GM23338 (cell line): ENCODE data around the gene S100PBP. TPM values are rescaled to one million over a fixed set of nuclear protein-coding genes. Genes with fewer than 3 reads are reported as not detected.

ENCODE experiments used
- ATAC-seq: fragments of 200-7000 bp; cut with Tn5 transposase; 3 replicates; pipeline ENCODE4 v1.9.1; 2020
- DNase-seq: peaks from one replicate; pipeline ENCODE4 v3.0.0-alpha.2; 2015; ENCODE audit warnings: low spot score
- H2AFZ ChIP-seq: fragments of 200-600 bp; sonication (generic); 2 replicates; pipeline ENCODE4 v1.8.0; 2016; ENCODE audit warnings: antibody characterized with exemption, mild to moderate bottlenecking, moderate library complexity
- H3F3A ChIP-seq: fragments of 200-600 bp; sonication (generic); replicated peaks from 2 replicates; pipeline ENCODE4 v1.8.0; 2017; ENCODE audit warnings: antibody characterized with exemption, mixed run types, low read depth
- H3K27ac ChIP-seq: fragments of 200-600 bp; sonication (generic); 2 replicates; pipeline ENCODE4 v1.6.1; 2016; ENCODE audit warnings: low read depth
- H3K27me3 ChIP-seq: fragments of 200-600 bp; sonication (generic); 2 replicates; pipeline ENCODE4 v1.8.0; 2016; ENCODE audit warnings: mild to moderate bottlenecking, mixed run types, moderate library complexity; ENCODE audit not compliant: insufficient read depth
- H3K36me3 ChIP-seq: fragments of 200-600 bp; sonication (generic); 2 replicates; pipeline ENCODE4 v1.8.0; 2016; ENCODE audit warnings: mild to moderate bottlenecking; ENCODE audit not compliant: insufficient read depth
- H3K4me1 ChIP-seq: fragments of 200-600 bp; sonication (generic); 2 replicates; pipeline ENCODE4 v1.8.0; 2016; ENCODE audit warnings: mild to moderate bottlenecking, moderate library complexity; ENCODE audit not compliant: insufficient read depth
- H3K4me2 ChIP-seq: fragments of 200-600 bp; sonication (generic); 2 replicates; pipeline ENCODE4 v1.7.1; 2017; ENCODE audit warnings: mixed run types
- H3K4me3 ChIP-seq: fragments of 200-600 bp; sonication (generic); 2 replicates; pipeline ENCODE4 v1.6.1; 2016; ENCODE audit warnings: mixed run types
- H3K79me2 ChIP-seq: fragments of 200-600 bp; sonication (generic); replicated peaks from 2 replicates; pipeline ENCODE4 v1.8.0; 2017; ENCODE audit warnings: mild to moderate bottlenecking; ENCODE audit not compliant: insufficient read depth
- H3K9me2 ChIP-seq: fragments of 200-600 bp; sonication (generic); 2 replicates; pipeline ENCODE4 v1.8.0; 2017; ENCODE audit not compliant: insufficient read depth
- H4K20me1 ChIP-seq: fragments of 200-600 bp; sonication (generic); replicated peaks from 2 replicates; pipeline ENCODE4 v1.8.0; 2017; ENCODE audit warnings: mild to moderate bottlenecking; ENCODE audit not compliant: insufficient read depth
- H3K27ac Mint-ChIP-seq: 2 replicates; pipeline ENCODE4 v1.8.0; 2020; ENCODE audit warnings: inconsistent platforms, mild to moderate bottlenecking, moderate library complexity, mixed read lengths
- H3K27me3 Mint-ChIP-seq: 3 replicates; pipeline ENCODE4 v1.8.0; 2022; ENCODE audit warnings: low read depth, mild to moderate bottlenecking, moderate library complexity, mixed read lengths, inconsistent platforms; ENCODE audit not compliant: insufficient read depth, poor library complexity
- H3K36me3 Mint-ChIP-seq: 3 replicates; pipeline ENCODE4 v1.8.0; 2021; ENCODE audit warnings: low read depth, mild to moderate bottlenecking, inconsistent platforms, moderate library complexity, mixed read lengths
- H3K4me1 Mint-ChIP-seq: 3 replicates; pipeline ENCODE4 v1.8.0; 2020; ENCODE audit warnings: mild to moderate bottlenecking, inconsistent platforms, mixed read lengths
- H3K4me3 Mint-ChIP-seq: 3 replicates; pipeline ENCODE4 v1.8.0; 2021; ENCODE audit warnings: moderate library complexity, mild to moderate bottlenecking, inconsistent platforms, mixed read lengths
- H3K9me3 Mint-ChIP-seq: 3 replicates; pipeline ENCODE4 v1.8.0; 2020; ENCODE audit warnings: moderate library complexity, mild to moderate bottlenecking, inconsistent platforms, mixed read lengths
- CREB1 ChIP-seq: fragments of 250-450 bp; sonication (Bioruptor Pico); IDR thresholded peaks from 2 replicates; pipeline ENCODE4 v1.5.0; 2020; ENCODE audit warnings: low read depth, mild to moderate bottlenecking, moderate library complexity
- EZH2 ChIP-seq: fragments of 200-600 bp; sonication (generic); IDR thresholded peaks from one replicate; pipeline ENCODE4 v1.8.0; 2017; ENCODE audit warnings: antibody characterized with exemption, mild to moderate bottlenecking, low read depth; ENCODE audit not compliant: unreplicated experiment
- EZH2phosphoT487 ChIP-seq: fragments of 200-600 bp; sonication (generic); IDR thresholded peaks from one replicate; pipeline ENCODE4 v1.8.1; 2018; ENCODE audit warnings: antibody characterized with exemption; ENCODE audit not compliant: unreplicated experiment
- REST ChIP-seq: IDR thresholded peaks from one replicate; pipeline ENCODE4 v1.6.1; 2018; ENCODE audit warnings: antibody characterized with exemption; ENCODE audit not compliant: unreplicated experiment
- ZNF462 ChIP-seq: fragments of 250-450 bp; sonication (Bioruptor Pico); IDR thresholded peaks from 2 replicates; pipeline ENCODE4 v1.5.0; 2020; ENCODE audit warnings: mild to moderate bottlenecking, moderate library complexity
- polyA plus RNA-seq: library from polyadenylated mRNA; unstranded; fragments of >200 nt; fragmentation: Nextera tagmentation; extraction: Ambion mirVana; gene quantifications from 2 replicates; pipeline ENCODE4 v1.2.1, GENCODE V29; 2016
- total RNA-seq: library from RNA; depleted of rRNA; stranded (reverse); fragments of >200 nt; shearing (Covaris generic); gene quantifications from 2 replicates; pipeline ENCODE4 v1.2.3, GENCODE V29; 2014

The S100PBP gene
- total and polyA plus RNA-seq, 2 experiments from 2014 or later: 30.6 to 65.2 TPM

- Mint-ChIP-seq H3K27ac (no peak overlapping the region), H3K9me3 (no peaks in the 10 kb centered on the region), H3K4me3 (no peak overlapping the region), H3K27me3 (peaks cover 6% of the 10 kb centered on the region), H3K4me1 (peaks cover 42% of the 10 kb centered on the region), H3K36me3 (no peaks in the 10 kb centered on the region)
- H3F3A ChIP-seq: no peaks in the 10 kb centered on the region
- H3K4me1 ChIP-seq: peaks cover 19% of the 10 kb centered on the region
- no peaks in the 10 kb centered on the region for H3K27me3 ChIP-seq
- DNase-seq (no peak), ATAC-seq (no peak)
- no peaks in the 10 kb centered on the region for H4K20me1 ChIP-seq
- no peaks in the 10 kb centered on the region for H3K9me2 ChIP-seq
- no peaks in the 10 kb centered on the region for H3K79me2 ChIP-seq
- no peak for TF ChIP-seq REST
- TF ChIP-seq CREB1: no peak
- no peak for TF ChIP-seq ZNF462 (CRISPR knock-in tag)
- TF ChIP-seq EZH2phosphoT487: no peak
- no peak for TF ChIP-seq EZH2
- no peaks in the 10 kb centered on the region for H3K36me3 ChIP-seq
- no peak overlapping the region for H3K4me2 ChIP-seq
- no peak overlapping the region for H3K27ac ChIP-seq
- no peak overlapping the region for H3K4me3 ChIP-seq
- no peak overlapping the region for H2AFZ ChIP-seq
Measured at GRCh38 chr1:32878637-32879041, 61.2 kb downstream of the S100PBP start.
